Activated CD4-positive, alpha-beta T cell treated with anti-CD3 and anti-CD28 coated beads for 48 hours (primary cell): ENCODE measurements around the gene RPRM.
"Not testable (repeated sequence)": the region's sequence is repeated elsewhere in the genome, so short reads cannot be mapped to it uniquely, and the experiment has no call there.

Experiments
- DNase-seq: peaks from one replicate; pipeline ENCODE4 v3.0.0-alpha.2; 2020

RPRM gene

DNA sequence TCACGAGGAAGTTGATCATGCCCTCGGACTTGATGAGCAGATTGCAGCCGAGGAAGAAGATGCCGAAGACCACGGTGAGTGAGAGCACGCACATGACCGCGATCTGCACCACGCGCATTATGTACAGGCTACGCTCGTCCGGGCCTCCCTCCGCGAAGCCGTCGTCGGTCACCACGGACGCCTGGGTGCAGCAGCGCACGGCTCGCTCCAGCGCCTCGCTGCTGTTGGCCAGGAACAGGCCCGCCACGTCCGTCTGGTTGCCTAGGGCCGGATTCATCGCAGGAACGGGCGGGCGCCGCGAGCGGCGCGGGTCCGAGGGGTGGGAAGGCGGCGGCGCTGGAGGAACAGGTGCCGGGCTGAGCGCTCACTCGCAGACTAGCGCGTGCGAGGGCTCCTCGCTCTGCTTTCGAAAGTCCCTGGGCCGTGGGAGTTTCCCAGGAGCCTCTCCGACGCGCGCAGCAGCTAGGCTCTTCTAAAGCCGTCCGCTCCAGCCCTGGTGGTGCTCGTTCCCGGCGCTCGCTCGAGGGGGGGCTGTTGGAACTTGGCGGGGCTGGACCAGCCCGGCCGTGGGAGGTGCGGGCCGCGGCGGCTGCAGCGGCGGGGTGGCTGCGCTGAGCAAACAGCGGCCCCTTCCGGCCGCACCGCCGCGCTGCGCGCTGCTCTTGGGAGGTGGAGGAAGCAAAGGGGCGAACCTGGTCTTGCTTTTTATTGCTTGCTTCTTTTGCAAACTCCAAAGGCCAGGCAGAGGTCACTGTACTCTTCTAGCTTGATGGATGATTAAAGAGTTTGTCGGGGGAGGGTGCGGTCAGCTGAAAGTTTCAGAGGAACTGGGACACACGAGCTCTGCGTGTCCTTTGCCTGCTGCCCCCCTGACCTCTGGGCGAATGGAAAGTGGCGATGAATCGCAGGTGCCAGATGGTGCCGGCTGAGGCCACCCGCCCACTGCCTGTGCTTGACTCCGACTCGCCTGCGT lies at the start of gene RPRM:
TSS of gene RPRM (minus strand) at position 474 of the 973 bp plus-strand sequence. CDS start at position 277, 197 bp downstream.
- peak; percentile 64 for DNase-seq

DNA sequence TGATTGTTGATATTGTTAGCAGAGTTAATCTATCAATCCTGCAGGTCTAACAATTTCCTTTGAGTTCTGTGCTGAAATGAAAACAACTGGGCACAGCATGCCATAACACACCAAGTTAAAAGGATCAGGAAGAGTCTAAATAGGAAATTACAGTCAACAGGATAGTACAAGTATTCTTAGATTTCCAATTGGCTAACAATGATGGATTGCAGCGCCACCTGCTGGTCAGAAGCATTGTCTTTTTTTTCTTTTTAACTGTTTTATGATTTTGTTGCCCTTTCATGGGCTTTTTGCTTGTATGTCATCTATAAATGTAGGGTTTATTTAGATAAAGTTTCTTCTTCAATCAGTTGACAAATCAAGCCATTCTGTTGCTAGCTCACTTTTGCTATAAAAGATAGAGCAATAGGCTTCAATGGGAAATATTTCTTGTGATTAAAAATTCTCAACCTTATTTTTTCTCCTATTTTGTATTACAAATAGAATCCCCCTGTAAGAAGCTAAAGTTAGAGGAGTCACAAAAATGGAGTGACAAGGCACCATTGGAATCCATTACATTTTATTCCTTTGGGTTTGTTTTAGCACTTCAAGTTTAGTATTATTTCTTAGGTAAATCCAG lies 40.8 kb upstream of the RPRM start:
- peak; percentile 67 for DNase-seq

DNA sequence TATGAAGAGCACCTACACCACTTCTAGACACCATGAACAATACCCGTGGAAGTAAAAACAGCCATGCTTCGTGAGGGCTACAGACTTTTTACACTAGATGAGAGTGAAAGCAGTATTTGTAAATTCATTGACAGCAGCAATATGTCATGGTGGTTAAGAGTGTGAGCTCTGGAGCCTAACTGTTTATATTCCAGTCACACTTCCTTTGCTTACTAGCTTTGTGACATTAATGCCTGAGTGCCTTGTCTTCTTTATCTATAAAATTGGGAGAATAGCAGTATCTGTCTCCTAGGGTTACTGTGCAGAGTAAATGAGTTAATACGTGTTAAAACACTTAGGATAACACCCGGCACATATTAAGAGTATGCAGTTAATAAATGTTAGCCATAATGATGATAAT lies 33.8 kb upstream of the RPRM start:
- no peak for DNase-seq

DNA sequence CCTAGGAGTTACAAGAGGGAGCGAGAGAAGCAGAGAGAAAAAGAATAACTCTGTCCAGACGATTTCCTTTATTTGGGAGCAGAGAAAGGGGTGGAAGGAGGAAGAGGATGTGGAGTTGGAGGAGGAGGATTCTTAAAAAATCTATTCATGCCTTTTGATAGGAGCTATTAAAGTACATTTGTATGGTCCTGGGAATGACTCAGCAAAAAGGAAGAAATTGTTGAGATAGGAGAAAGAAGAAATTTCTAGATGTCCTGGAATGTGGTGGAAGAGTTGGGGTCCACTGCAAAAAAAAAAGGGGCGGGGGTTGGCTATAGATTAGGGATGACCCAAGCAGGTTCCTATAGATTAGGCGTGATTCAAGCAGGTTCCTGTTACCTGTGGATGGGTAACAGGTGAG lies 32.4 kb upstream of the RPRM start:
- no peak for DNase-seq

DNA sequence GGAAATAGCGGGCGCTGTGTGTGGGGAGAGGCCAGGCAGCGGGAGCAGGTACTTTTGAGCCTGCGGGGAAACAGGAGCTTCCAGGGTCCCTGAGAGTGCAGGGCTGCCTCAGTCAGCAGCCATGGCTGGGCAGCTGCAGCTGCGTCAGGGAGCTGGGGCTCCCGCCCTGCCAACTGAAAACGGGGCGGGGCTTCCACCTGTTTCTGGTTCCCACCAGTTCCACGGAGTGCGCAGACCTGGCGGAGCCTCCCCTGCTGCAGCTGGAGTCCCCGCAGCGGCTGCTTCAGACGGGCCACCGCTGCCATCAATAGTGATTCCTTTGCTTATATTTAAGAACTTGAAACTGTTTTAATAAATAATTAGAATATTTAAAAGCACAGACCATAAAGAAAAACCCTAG lies 30.6 kb upstream of the RPRM start:
- no peak for DNase-seq

DNA sequence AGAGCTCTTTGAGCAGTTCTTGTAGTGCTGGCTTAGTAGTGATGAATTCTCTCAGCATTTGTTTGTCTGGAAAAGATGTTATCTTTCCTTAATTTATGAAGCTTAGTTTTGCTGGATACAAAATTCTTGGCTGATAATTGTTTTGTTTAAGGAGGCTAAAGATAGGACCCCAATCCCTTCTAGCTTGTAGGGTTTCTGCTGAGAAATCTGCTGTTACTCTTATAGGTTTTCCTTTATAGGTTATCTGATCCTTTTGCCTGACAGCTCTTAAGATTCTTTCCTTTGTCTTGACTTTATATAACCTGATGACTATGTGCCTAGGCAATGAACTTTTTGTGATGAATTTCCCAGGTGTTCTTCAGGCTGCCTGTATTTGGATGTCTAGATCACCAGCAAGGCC lies 27.9 kb upstream of the RPRM start:
- not testable (repeated sequence) for DNase-seq

DNA sequence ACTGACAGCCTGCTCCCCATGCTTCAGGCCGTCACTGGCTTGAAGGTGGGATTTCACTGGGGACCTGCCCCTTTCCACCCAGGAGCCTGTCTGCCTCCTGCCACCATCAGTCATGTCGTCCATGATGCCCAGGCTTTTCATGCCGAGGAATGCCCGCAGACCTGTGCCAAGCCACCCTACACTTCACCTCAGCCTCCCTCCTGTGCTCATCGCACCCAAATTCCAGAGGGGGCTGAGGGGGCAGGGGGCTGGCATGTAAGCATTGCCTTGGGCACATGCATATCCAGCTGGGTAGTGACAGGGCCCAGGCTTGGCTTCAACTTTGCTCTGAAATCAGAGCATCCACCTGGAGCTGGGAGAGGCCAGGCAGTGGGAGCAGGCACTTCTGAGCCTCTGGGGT lies 20.9 kb upstream of the RPRM start:
- no peak for DNase-seq

DNA sequence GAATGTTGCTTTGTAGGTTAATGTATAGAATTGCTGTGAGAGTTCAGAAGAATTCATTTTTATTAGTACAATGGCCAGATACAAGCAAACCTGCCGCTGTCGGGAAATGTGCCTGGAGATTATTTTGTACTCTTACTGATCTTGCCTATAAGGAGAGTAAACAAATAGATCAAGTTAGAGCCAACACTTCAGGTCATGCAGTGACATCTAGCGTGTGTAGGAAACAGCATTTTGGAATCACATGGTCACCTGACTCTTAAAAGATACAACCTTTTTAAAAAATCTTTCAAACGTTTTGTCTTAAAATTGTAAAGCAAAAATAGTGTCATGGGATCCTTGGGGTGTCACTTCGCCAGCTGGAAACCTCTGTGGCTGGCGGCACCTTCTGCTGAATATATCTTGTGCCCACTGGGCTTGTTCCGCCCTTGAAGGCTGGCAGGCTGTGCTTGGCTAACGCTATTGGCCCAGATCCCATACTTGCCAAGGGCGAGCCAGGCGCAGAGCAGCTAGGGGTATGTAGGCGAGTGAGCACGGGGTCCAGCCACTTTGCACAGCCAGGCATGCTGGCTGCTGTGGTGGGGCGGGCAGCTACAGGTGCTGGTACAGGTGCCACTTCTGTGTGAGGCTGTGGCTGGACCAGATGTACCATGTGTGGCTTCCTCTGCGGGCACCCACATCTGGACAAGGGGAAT lies 19.5 kb upstream of the RPRM start:
- DNase-seq = no peak

DNA sequence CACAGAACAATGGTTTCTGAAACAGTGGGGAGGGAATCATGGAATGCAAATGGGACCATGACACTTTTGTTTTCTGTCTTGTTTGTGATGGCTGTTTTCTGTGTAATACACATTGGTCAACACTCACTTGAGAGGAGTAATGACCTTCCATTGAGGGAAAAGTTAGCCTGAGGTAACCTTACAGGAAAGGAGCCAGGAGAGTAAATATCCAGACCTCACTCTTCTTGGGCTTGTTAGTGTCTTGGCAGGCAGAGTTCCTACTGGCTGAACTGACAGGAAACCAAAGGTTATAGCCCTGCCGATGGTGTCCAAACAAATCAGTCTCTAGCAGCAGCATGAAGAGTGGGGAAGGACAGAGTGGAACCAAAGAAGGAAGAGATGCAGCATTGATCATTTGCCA lies 17.2 kb upstream of the RPRM start:
- DNase-seq = no peak

DNA sequence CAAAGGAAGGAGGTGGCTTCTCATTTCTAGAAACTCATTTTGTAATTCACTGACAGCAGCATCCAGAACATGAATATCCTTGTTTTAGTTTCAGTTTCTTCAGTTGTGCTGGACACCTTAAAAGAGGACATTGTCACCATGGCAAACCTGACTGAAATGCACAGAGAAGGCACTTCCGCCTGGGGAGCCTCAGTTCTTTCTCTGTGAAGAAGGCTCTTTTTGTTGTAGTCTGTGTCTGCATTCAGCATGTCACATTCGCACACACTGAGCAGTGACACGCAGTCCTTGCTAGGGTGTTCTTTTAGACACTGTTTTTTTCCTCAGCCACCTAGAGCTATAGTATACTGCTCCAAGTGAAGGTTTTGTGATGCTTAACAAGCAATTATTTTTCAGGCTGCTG lies 9.5 kb upstream of the RPRM start:
- DNase-seq = no peak

DNA sequence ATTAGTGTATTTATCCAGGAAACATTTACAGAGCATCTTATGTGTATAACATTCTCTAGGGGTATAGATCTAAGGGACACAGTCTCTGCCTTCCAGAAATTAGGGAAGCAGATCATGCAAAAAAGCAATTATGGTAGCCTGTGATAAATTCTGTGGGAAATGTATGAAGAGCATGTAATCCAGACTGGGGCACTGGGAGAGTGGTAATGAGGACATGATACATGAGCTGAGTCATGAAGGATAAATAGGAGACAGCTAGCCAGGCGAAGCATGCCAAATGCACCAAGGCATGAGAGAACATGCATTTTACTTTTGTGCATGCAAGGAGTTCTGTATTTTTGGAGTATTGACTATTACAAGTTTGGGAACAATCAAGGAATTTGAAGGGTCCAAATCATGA lies 8.9 kb upstream of the RPRM start:
- no peak for DNase-seq

DNA sequence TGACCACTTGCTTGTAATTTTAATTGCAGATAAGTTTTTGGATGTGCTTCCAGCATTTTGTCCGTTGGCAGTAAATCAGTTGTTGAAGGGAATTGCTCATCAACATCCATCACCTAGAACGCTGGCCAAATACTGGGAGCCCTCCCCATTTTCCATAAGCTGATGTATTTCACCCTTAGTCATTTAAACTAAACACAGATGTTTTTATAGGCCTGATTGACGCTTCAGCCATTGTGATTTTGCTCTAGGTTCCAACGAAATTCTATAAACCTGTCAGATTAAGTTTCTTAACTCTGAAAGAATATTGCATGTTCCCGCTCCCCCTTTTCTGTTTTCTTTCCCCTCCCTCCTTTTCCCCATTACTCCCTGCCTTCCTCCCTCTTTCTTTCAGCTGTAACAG lies 1.0 kb upstream of the RPRM start:
- DNase-seq = no peak

DNA sequence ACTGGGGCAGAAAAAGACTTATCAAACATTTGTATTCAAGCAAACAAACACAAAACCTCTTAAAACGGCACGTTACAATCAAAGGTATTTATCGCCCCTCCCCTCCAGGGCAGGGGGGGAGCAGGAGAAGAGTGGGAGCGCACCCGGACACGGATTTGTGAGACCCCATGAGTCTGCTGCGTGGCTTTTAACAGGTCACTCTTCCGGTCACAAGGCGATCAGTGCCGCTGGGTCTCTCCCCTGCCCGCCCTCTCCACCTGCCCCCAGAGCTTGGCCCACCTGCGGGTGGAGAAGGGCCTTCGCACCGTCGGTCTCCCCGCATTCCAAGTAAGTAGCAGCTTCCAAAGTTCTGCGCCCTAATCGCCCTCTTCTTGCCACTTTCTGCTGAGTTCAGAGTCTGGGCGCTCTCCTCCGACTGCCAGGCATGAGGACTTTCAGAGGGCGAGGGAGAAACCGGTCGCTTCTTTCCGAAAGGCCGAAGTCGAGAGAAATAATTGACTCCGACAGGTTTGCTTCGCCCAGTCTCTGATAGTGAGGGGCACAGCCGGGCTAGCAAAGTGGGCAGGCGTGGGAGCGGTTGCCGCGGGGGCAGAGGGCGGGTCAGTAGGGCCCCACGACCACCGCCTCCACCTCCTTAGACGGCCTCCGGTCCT lies 800 bp downstream of the RPRM start:
- no peak for DNase-seq

DNA sequence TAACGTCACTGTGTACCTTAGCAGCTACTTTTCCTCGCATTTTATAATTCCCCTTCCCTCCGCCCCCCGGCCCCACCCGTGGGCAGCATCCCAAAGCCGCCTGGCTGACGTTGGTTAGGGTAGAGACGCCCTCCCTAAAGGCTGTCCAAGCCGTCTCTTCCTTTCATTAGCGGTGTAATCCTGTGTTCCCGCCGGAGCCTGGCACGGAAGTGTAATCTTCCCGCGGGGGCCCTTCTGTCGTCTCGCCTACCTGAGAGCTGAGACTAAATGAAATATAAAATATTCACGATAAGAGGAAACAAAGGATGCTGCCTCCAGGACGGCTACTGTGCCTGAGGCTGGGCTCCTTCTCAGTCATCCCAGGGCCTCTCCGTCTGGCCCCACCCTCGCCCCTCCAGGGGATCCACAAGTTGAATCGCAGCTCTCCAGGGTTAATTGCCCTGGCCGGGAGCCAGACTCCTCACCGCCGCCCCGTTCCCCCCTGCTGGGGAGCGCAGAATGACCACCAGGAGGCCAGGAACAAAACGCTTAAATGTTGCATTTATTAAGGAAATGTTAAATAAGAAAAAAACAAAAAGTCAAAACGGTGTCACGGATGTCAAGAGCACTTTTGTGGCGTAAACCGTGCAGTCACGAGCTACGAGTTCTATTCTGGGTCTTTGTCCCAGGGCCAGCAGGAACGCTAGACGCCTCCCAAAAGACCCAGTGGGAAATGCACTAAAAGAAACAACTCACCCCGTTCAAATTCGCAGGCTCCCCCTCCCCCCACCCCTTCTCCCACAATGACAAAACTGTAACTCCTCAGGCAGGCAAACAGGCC lies 1.5 kb downstream of the RPRM start:
- peak; percentile 5 for DNase-seq

DNA sequence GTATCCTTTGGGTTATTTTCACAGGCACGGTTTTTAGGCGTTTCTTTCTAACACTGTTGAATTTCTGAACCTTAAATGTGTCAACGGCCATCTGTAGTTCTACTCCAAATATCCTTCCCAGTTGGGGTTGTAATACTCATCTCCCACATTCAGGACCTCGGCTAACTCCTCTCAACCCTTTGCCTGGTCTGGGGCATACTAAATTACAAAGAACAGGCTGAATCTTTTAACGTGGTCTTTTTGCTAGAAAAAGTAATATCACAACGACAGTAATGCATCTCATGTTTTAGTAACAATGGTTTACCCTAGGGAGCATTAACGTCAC lies 2.1 kb downstream of the RPRM start:
- no peak for DNase-seq

DNA sequence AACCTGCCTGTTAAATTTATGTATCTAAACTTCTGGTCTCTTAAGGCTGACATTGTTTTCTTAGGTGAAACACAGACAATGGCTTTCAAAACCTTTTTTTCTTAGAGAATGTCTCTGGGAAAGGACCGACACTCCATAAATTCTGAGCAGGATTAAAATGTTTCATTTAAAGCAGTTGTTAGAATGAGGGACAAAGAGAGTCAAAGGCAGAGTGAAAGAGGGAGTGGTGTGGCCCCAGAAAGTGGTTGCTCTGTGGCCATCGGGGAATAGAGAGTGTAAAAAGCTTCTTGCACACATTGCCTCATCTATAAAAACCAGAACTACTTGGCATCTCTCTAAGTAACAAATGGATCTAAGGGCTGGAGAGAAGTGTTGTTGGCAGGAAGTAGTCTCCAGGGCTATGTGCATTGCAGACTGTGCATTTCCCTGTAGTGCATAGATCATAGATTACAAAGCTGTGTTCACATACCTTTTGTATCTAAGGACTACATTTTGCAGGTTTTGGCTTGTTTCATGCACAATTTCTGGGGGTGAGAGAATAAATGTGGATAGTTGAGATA lies 3.6 kb downstream of the RPRM start:
- no peak for DNase-seq

DNA sequence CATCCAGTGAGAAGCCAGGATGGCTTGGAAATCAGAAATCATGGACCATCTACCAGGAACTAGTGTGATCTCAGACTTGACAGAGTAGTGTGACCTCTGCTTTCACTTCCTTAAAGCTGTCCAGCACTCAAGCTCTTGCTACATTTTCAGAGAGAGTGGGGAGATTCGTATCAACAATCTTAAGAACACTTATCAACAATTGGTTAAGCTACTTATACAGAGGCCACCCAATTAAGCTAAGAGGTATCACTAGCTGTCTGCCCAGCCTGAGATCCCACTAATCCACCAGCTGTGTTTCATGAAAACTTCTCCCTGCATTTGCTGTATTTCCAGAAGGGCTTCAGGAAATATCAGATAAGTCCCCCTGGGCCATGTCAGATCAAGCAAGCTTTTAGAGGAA lies 4.2 kb downstream of the RPRM start:
- no peak for DNase-seq

DNA sequence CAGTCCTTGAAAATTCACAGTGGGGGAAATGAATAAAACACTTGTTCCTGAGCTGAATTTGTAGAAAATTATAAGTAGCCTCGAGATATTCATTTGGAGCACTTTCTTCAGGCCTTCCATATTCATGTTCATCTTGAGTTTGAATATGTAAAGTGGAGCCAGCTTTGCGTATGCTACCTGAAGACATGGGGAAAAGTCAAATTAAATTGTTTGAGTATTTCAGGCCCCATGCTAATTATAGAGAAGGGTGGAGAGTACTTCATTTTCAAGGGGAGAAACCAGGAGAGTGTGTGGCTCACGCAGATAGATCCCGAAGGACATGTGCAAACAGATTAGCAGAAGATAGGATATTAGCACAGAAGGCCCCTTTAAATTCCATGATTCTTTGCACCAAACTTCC lies 7.7 kb downstream of the RPRM start:
- DNase-seq = no peak

DNA sequence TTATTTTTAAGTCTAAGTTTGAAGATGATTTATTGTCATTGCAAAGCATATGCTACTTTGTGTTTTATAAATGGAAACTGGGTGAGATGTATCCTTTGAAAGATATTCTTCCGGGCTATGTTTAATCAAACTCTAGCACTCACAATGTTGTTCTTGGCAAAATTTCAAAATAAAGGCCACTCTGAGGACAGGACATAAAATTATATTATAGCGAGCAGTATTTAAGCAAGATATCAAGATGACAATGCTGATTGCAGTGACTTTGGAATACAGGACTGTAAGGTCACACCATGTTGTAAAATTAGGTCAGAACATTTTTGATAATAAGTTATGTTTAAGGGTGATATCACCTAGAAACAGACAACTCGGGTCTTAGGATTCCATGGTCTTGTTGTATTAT lies 14.2 kb downstream of the RPRM start:
- DNase-seq = no peak

DNA sequence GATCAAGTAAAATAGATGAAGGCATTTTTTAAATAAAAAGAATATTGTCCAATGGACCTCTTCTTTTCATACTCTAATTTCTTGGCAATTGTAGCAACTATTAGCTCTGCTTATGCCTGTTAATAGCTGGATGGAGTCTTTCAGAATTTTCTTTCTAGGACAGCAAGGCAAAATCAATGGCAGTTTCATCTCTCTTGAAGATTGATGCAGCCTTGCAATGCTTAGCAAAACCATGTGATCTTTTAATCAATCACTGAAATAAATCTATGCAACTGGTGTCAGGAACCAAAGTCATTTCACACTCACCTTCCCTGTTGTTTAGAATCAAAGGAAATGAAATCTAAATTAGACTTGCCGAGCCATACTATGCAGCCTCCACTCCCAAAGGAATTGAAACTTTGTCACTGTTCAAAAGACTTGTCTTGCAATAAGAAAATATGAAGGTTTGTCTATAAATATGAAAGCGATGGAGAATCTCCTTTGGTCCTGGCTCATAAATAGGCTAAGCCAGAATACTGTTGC lies 16.2 kb downstream of the RPRM start:
- DNase-seq = no peak

DNA sequence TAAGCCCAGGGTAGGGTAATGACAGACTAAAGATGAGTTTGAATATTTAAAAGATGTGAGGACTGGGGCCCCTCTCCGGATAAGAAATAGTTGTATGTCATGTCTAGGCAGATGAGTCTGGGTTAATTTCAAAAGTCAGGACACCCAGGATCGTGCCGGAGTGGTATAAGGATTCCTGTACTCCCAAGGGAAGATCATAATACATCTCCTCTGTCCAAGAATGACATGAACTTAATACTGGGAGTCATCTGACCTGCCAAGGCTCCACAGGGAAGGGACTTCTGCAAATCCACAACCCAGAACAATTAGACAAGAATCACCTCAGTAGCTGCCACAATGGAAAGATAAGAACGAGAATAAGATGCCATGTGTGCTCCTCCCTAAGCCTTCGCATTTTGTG lies 17.1 kb downstream of the RPRM start:
- DNase-seq = no peak

DNA sequence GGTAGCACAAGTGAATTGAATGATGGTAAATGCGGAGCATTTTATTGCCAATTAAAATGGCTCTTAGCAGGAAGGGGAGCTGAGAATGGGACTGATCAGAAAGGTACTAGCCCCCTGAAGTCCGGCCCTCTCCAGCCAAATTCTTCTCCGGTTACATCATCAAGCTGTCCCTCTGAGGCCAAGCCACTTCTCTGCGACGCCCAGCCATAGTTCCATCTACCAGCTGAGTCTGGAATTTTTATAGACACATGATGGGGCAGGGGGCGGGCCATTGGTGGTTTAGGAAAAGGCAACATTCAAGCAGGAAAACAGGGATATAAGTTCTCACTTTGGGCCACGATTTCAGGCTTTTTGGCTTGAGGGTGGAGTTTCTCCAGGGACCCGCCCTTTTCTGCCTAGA lies 22.7 kb downstream of the RPRM start:
- DNase-seq = no peak
